ENCODE results near the gene FOXK1. TPM values are rescaled to one million over a fixed set of nuclear protein-coding genes. Genes with fewer than 3 reads are reported as not detected.
A peak's percentile ranks its signal among the peaks of the same experiment; 100 is the strongest.

FOXK1 gene
- total RNA-seq, 1 donor from 2014 or later = 21.4 TPM

DNA sequence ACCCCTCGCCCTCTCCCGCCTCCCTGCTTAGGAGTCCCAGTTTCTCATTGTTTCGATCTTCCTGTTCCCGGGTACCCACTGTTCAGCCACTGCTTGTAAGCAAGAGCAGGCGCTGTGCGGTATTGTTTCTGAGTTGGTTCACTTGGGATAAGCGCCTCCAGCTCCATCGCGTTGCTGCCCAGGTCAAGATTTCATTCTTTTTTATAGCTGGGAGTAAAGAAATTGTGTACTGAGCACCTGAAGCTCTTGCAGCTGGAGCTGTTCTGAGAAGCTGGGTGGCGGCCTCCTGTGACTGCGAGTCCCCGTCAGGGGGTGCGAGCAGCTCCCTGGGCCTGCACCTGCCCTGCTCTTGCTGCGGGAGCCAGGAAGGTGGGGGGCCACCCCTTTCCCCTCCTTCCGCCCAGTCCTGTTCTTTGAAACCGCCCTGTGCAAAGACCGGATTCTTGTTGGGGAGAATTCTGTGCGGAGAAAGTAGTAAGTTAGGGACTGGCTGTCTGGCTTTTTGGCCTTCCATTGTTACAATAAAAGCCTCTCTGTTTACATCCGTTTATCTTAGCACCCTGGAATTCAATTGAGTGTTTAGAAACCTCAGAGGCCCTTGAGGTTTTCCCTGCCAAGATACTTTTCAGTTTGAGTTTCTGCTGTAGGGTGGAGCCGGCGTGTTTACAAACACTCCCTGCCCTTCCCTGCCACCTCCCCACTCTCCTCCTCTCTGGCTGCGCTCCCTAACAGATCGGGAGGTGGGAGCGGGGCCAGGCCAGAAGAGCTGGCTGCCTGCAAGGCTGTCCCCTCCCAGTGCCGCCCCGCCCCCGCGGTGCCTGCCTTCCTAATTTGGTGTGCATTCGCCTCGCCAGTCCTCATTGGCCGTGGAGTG lies 62.5 kb downstream of the FOXK1 start:
- peak; percentile 99 for DNase-seq (ENCODE audit: low spot score)

DNA sequence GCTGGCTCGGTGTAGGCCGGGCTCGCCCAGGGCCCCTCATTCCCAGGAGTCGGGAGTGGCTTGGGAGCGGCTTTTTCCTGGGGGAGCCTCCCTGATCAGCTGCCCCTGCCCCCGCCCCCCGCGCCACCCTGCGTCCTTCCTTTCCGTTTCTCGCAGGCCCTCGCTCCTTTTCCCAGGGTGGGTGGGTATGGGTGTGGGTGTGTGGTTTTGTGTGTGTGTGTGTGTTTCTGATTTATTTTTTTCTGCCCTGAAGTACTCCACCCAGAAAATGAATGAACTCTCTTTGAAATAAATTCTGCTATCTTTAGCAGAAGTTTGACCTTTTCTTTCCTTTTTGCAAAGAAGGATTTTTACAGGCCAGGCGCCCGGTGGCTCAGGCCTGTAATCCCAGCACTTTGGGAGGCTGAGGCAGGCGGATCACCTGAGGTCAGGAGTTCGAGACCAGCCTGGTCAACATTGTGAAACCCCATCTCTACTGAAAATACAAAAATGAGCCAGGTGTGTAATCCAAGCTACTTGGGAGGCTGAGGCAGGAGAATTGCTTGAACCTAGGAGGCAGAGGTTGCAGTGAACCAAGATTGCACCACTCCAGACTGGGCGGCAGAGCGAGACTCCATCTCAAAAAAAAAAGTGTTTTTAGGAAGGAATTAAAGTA lies 63.3 kb downstream of the FOXK1 start:
- no peak for DNase-seq (ENCODE audit: low spot score)

- DNase-seq (ENCODE audit: low spot score) = peak; percentile 79
Measured at GRCh38 chr7:4745971-4746919, 64.2 kb downstream of the FOXK1 start.

DNA sequence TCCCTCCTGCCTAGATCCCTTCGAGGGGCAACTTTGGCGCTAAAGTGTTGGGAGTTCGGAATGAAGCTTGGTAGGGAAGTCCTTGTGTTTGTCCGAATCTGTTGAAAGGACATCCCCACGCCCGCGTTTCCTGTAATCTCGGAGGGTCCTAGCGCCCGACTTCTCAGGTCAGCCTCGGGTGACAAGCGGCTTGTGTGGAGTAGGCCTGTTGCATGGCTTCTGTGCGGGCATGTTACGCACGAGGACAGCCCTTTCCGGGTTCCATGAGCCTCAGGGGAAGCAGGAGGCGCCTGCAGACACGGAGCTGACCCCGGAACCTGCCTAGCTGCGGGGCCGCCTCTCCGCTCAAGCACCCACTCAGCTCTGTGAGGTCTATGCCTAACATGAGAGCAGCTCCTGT lies 64.9 kb downstream of the FOXK1 start:
- DNase-seq (ENCODE audit: low spot score) = no peak

DNA sequence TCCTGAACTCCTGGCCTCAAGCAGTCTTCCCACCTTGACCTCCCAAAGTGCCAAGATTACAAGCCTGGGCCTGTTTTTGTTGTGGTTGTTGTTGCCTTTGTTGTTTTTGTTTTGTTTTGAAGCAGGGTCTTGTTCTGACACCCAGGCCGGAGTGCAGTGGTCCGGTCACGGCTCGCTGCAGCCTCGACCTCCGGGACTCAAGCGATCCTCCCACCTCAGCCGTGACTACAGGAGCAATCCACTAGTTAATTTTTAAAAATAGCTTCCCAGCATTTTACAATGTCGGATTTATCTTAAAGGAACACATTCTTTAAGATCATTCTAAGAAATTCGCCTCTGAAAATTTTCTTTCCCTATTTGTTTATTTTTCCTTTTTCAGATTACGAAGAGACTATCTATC lies 65.7 kb downstream of the FOXK1 start:
- DNase-seq (ENCODE audit: low spot score) = no peak

GRCh38 chr7:4748231-4748681 lies 66.2 kb downstream of the FOXK1 start:
- DNase-seq (ENCODE audit: low spot score) = no peak

DNA sequence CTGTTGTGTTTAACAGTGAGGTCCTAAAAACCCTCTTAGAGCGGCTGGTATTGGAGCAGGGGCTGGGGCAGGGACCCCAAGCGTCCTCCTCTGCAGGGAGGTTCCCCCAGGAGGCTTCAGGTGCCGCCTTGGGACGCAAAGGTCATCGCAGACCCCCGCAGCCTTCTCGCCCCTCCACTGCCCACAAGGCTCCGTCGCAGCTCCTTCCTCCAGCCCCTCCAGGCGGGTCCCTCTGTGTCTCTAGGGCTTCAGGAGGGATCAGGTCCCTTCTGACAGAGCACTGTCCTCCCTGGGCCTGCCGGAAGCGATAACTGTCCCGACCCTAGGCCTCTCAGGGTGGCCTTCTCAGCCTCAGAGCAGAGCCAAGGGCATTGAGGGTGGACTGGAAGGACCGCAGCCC lies 67.3 kb downstream of the FOXK1 start:
- no peak for DNase-seq (ENCODE audit: low spot score)

DNA sequence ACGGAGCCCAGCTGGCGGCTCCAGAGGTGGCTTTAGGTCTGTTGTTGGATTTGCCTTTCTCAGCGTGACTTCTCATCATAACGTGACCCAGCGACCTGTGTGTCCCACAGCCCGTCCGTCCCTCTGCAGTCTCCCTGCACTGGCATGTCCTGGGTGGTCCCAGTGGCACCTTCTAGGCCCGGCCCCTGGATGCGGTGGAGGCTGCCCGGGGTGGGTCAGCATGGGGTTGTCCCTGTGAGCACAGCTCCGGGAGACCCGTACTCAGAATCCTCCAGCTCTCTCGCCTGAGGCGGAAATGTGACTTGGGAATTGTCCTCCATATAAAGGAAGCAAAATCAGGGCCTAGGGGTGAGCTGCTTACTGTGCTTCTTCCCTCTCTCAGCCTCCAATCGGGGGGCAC lies 67.7 kb downstream of the FOXK1 start:
- no peak for DNase-seq (ENCODE audit: low spot score)

DNA sequence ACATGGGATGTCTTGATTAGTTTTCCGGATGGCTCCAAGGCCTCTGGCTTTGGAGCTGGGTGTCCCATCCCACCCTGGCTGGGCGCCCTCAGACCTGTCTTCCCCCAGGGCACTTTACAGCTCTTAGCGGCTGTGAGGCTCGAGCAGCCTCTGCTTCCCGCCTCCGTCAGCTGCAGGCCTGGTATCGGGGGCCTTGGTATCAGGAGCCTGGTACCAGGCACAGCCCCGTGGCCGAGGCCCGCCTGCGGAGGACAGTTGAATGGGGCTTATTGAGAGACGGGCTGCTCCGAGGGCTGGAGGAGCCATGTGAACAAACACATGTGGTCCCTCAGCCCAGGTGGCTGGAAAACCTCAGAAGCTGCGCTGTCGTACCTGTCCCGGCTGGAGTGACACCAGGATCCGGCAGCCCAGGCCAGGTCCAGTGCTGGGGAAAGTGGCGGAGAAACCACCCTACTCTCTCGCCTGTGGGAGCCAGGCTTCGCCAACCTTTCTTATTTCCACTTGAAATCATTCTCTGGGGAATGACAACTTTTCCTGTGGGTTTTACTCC lies 69.4 kb downstream of the FOXK1 start:
- no peak for DNase-seq (ENCODE audit: low spot score)

GRCh38 chr7:4753598-4754432 lies 71.7 kb downstream of the FOXK1 start:
- DNase-seq (ENCODE audit: low spot score) = peak; percentile 31

DNA sequence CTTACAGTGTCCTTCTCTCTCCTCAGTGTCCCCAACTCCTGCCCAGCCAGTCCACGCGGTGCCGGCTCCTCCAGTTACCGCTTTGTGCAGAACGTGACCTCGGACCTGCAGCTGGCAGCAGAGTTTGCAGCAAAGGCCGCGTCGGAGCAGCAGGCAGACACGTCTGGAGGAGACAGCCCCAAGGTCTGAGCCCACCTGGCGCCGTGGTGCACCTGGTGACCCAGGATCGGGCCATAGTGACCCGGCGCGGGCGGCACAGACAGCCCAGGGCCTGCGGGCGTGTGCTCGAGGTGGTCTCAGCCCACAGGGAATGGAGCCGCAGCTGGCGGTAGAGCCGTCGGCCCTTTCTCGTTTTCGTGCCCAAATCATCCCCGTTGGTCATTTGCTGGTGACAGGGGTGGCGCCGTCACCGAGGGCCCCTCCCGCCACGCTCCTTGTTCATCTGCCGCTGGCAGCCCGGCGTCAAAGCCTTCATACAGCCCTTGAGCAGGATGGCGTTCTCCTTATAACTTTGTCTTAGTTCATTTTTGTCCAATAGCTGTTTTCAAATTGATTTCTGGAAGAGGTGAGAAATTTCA lies 72.4 kb downstream of the FOXK1 start:
- no peak for DNase-seq (ENCODE audit: low spot score)

GRCh38 chr7:4755045-4755444 lies 73.0 kb downstream of the FOXK1 start:
- DNase-seq (ENCODE audit: low spot score) = no peak

DNA sequence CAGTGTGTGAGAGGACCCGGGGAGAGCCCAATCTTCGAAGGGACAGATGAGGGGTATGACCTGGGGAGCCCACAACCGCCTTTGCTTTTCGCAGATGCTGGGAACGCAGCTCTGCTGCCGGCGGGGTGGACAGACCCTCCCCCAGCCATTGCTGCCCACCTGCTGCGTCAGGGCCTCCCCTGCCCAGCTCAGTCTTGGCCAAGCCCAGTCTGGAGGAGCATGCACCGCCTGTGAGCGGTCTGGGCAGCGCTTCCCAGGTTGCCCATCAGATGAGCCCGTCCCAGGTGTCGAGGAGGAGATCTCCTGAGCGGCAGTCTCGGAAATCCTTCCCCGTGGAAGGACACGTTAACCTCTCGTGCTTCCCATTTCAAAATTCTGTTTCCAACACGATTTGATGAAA lies 76.0 kb downstream of the FOXK1 start:
- DNase-seq (ENCODE audit: low spot score) = no peak

DNA sequence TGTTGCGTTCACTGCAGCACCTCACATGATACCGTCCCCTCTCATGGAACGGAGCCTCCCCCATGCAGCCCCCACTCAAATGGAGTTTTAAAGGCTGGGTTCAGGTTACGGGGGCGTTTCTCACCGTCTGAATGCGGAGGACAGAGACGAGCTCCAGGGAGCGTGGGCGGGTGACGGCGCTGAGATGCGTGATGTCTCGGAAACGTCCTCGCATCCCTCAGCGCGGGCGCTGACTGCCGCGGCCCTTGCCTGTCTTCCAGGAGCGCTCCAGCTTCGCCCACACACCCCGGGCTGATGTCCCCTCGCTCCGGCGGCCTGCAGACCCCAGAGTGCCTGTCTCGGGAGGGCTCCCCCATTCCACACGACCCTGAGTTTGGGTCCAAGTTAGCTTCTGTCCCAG lies 76.7 kb downstream of the FOXK1 start:
- no peak for DNase-seq (ENCODE audit: low spot score)

- DNase-seq (ENCODE audit: low spot score) = no peak
Measured at GRCh38 chr7:4759211-4759610, 77.1 kb downstream of the FOXK1 start.

GRCh38 chr7:4760952-4761351 lies 78.9 kb downstream of the FOXK1 start:
- DNase-seq (ENCODE audit: low spot score) = no peak

GRCh38 chr7:4762121-4763055 lies 80.3 kb downstream of the FOXK1 start:
- no peak for DNase-seq (ENCODE audit: low spot score)

GRCh38 chr7:4763091-4763793 lies 81.1 kb downstream of the FOXK1 start:
- DNase-seq (ENCODE audit: low spot score) = no peak

DNA sequence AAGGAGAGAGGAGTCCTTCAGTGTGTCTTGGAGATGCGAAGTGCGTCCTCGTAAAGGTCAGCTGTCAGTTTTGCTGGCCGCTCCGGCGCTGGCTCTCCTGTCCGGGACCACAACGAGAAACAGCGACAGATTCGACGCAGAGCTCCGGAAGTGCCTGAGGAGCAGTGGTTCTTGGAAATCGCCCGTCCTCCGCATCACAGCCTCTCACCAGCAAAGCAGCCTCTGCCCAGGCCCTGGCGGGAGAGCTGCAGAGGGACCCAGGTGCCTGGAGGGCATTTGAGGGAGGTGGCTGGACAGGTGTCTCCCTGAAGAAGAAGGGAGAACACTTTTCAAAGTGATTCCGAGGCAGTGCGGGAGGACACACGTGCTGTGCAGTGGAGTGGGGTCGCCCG lies 81.7 kb downstream of the FOXK1 start:
- no peak for DNase-seq (ENCODE audit: low spot score)

Data from umbilical cord (tissue), 2 donors.